Erythroblast (primary cell): ENCODE results near the gene EEF1AKMT3.

Experiments
- GATA1 ChIP-seq: IDR thresholded peaks from 2 replicates; pipeline ENCODE4 v1.6.1; 2011; ENCODE audit warnings: low read depth, mild to moderate bottlenecking, control low read depth, low read length, moderate library complexity
- POLR2A ChIP-seq: IDR thresholded peaks from 2 replicates; pipeline ENCODE4 v1.6.1; 2011; ENCODE audit warnings: mild to moderate bottlenecking, low read length

DNA sequence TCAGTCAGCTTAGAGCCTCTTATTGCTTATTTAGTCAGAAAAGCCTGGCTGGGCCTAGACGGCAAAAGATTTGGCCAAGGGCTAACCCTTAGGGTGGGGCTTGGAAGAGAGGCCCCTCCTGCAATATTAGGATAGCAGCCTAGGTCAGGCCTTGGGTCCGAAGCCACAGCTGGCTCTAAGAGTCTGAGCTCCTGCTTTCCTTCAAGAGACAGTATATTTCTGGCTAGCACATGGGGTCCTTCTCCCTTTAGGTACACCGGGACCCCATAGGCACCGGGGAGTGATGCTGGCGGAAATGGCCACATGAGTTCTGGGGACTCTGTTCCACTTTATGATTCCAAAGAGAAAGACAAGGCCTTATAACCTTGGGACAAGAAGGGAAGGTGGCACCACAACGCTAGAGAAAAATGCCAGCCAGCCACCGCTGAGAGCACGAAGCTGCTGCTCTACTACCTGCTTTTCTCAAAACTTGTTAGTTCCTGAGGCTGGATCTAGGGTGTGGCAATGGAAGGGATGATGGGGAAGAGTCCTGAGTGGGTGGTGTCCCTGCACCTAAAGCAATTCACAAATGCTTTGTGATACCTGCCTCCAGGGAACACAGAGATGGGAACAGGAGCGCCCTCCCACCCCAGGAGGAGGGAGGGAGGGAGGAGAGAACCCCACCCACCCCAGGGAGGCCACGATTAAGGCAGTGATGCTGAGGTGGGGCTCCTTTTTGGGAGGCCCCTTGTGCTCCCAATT is 49.2 kb downstream of the EEF1AKMT3 start:
- TF ChIP-seq POLR2A (no peak), GATA1 (no peak)
